ENCODE data around the gene SPTLC1. TPM values are rescaled to one million over a fixed set of nuclear protein-coding genes. Genes with fewer than 3 reads are reported as not detected.

SPTLC1 gene
- total RNA-seq, 2 donors from 2014 or later, result 40.6 to 41.8 TPM

GRCh38 chr9:92071634-92072033 is 43.6 kb downstream of the SPTLC1 start:
- no peak overlapping the region for H3K27ac ChIP-seq
- peaks cover 28% of the 10 kb centered on the region for H3K36me3 ChIP-seq
- TF ChIP-seq CTCF (IDR thresholded peaks at IDR 0.05), result no peak
- no peak for DNase-seq (ENCODE audit: low spot score)
- H3K9me3 ChIP-seq, result no peaks in the 10 kb centered on the region
- no peak overlapping the region for H3K4me3 ChIP-seq
- no peaks in the 10 kb centered on the region for H3K4me1 ChIP-seq
- no peaks in the 10 kb centered on the region for H3K27me3 ChIP-seq

DNA sequence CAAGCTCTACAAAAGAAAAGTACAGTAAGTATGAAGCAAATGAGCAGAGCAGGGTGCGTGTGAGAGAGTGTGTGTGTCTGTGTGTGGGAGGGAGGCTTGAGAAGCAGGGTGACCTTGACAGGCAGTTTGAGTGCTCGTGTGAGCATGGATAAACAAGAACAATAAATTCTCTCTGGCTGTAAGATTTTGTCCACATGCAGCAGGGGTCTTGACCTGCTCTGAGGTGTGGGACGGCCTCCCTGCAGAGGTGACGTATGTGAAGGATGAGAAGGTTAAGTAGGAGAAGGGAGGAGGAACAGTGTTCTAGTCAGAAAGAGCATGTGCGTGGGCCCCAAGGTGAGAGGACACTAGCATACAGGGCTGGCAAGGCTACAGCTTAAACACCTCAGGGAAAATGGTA is 49.0 kb downstream of the SPTLC1 start:
- no peaks in the 10 kb centered on the region for H3K27me3 ChIP-seq
- H3K4me3 ChIP-seq, result no peak overlapping the region
- no peak for DNase-seq (ENCODE audit: low spot score)
- peaks cover 4 to 19% of the 10 kb centered on the region in 2 donors for H3K9me3 ChIP-seq
- no peak overlapping the region for H3K27ac ChIP-seq
- H3K4me1 ChIP-seq, result no peaks in the 10 kb centered on the region
- no peak for TF ChIP-seq CTCF (IDR thresholded peaks at IDR 0.05)
- H3K36me3 ChIP-seq, result peaks cover 47% of the 10 kb centered on the region

- no peak for DNase-seq (ENCODE audit: low spot score)
- peaks cover 5 to 26% of the 10 kb centered on the region in 2 donors for H3K9me3 ChIP-seq
- H3K27me3 ChIP-seq, result no peaks in the 10 kb centered on the region
- TF ChIP-seq CTCF (IDR thresholded peaks at IDR 0.05), result no peak
- H3K4me3 ChIP-seq, result no peak overlapping the region
- H3K4me1 ChIP-seq, result no peaks in the 10 kb centered on the region
- peaks cover 38% of the 10 kb centered on the region for H3K36me3 ChIP-seq
- H3K27ac ChIP-seq, result no peak overlapping the region
These were observed 50.5 kb downstream of the SPTLC1 start for GRCh38 chr9:92064711-92065110.

DNA sequence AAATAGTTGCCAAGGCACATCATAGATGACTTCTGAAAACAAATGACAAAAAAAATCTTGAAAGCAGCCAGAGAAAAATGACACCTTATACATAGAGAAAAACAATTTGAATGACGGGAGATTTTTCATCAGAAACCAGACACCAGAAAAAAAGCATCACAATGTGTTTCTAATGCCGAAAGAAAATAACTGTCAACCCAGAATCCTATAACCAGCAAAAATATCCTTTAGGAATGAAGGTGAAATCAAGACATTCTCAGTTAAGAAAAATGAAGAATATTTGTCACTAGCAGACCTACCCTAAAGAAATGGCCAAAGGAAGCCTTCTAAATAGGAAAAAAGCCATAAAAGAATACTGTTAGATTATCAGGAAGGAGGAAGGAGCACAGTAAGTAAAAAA is 54.0 kb downstream of the SPTLC1 start:
- no peaks in the 10 kb centered on the region for H3K27me3 ChIP-seq
- no peak for DNase-seq (ENCODE audit: low spot score)
- peaks cover 33% of the 10 kb centered on the region for H3K36me3 ChIP-seq
- no peak overlapping the region for H3K27ac ChIP-seq
- TF ChIP-seq CTCF (IDR thresholded peaks at IDR 0.05), result no peak
- H3K9me3 ChIP-seq, result peaks cover 5 to 26% of the 10 kb centered on the region in 2 donors
- H3K4me1 ChIP-seq, result no peaks in the 10 kb centered on the region
- H3K4me3 ChIP-seq, result no peak overlapping the region

DNA sequence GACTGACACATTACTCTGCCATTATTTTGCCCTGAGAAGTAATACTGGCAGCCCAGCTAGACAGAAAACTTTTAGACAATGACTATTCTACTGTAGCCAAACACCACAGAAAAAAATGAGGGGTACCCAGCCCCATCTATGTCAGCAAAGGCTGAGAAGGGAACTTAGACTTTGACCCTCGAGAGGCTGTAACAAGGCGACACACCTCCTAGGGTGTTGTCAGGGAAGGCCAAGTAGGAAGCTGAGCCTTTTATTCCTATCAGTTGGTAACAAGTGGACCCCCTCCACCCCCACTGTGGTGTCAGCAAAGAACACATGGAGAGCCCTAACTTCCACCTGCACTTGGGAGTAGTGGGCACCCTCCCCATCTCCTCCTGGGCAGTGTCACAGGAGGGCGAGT is 55.6 kb downstream of the SPTLC1 start:
- Histone ChIP-seq H3K27ac (no peak overlapping the region), H3K36me3 (peaks cover 25% of the 10 kb centered on the region), H3K4me3 (no peak overlapping the region), H3K4me1 (no peaks in the 10 kb centered on the region), H3K9me3 (peaks cover 5 to 26% of the 10 kb centered on the region in 2 donors), H3K27me3 (no peaks in the 10 kb centered on the region)
- no peak for TF ChIP-seq CTCF (IDR thresholded peaks at IDR 0.05)
- no peak for DNase-seq (ENCODE audit: low spot score)

- Histone ChIP-seq H3K36me3 (peaks cover 27% of the 10 kb centered on the region), H3K4me1 (no peaks in the 10 kb centered on the region), H3K27me3 (no peaks in the 10 kb centered on the region), H3K4me3 (no peak overlapping the region), H3K9me3 (peaks cover 5 to 26% of the 10 kb centered on the region in 2 donors), H3K27ac (no peak overlapping the region)
- DNase-seq (ENCODE audit: low spot score), result no peak
- TF ChIP-seq CTCF (IDR thresholded peaks at IDR 0.05), result no peak
These were observed 56.3 kb downstream of the SPTLC1 start for GRCh38 chr9:92058723-92059444.

Measured in right atrium auricular region (tissue), 2 donors.